K562 (cell line): ENCODE results near the gene KCNA2. TPM values are rescaled to one million over a fixed set of nuclear protein-coding genes. Genes with fewer than 3 reads are reported as not detected.

Source experiments
- ATAC-seq: fragments of 200-7000 bp; cut with Tn5 transposase; 3 replicates; pipeline ENCODE4 v1.9.1; 2020; ENCODE audit warnings: moderate library complexity
- BruUV-seq: library from RNA; stranded (reverse); fragments of 400-500 nt; replicated peaks from 2 replicates; lab custom pipeline; 2021; lab: Mats Ljungman, UMichigan
- CTCF ChIA-PET: fragments of 300-600 bp; formaldehyde crosslinking; extraction: SDS; loops from one replicate; lab custom pipeline; 2021; ENCODE audit warnings: low intra/inter-chr PET ratio; lab: Yijun Ruan, JAX
- POLR2A ChIA-PET: fragments of 300-600, 350-650 bp; sonication (Branson Sonifier 250); formaldehyde crosslinking; extraction: SDS; loops from one replicate; lab custom pipeline; 2021; ENCODE audit warnings: antibody characterized with exemption, inconsistent platforms; lab: Yijun Ruan, JAX
- DNase-seq, 4 experiments: peaks; one replicate each; pipeline versions ENCODE4 v3.0.0 to v3.0.0-alpha.2; 2011 to 2018; ENCODE audit warnings: low spot score in 3 of 4, mixed read lengths in 3 of 4; ENCODE audit errors: extremely low read depth in 1 of 4
- FAIRE-seq: peaks from 2 replicates; lab custom pipeline; 2011; peaks lifted over from hg19 to GRCh38; lab: Jason Lieb, UNC
- H2AFZ ChIP-seq: 2 replicates; pipeline ENCODE4 v1.6.0; 2011; ENCODE audit warnings: low read depth, low read length, control low read depth, inconsistent platforms
- H3K27ac ChIP-seq: fragments of 200-600 bp; 3 replicates; pipeline ENCODE4 v1.8.0; 2011; ENCODE audit warnings: low read depth, mild to moderate bottlenecking, control low read depth, inconsistent platforms, low read length, moderate library complexity, mixed read lengths; ENCODE audit errors: extremely low read depth
- H3K27me3 ChIP-seq, 2 experiments: fragments of 300-600 bp in 1 of 2; 2 replicates in 1 of 2; 3 replicates in 1 of 2; pipeline versions ENCODE4 v1.6.0 to v1.8.0; 2011; ENCODE audit warnings: inconsistent platforms in 2 of 2, low read length in 2 of 2, mild to moderate bottlenecking in 1 of 2, mixed read lengths in 1 of 2, moderate library complexity in 1 of 2; ENCODE audit not compliant: control insufficient read depth in 2 of 2, insufficient read depth in 2 of 2
- H3K36me3 ChIP-seq: fragments of 300-600 bp; 3 replicates; pipeline ENCODE4 v1.8.0; 2011; ENCODE audit warnings: mild to moderate bottlenecking, low read length, inconsistent platforms; ENCODE audit not compliant: control insufficient read depth, insufficient read depth
- H3K4me1 ChIP-seq, 2 experiments: fragments of 200-600 bp in 1 of 2; replicated peaks in 1 of 2; 2 replicates in 1 of 2; 3 replicates in 1 of 2; pipeline versions ENCODE4 v1.5.1 to v1.8.0; 2011; ENCODE audit warnings: inconsistent platforms in 2 of 2, low read length in 2 of 2, mild to moderate bottlenecking in 1 of 2, mixed read lengths in 1 of 2, moderate library complexity in 1 of 2; ENCODE audit not compliant: control insufficient read depth in 2 of 2, insufficient read depth in 2 of 2
- H3K4me2 ChIP-seq: 2 replicates; pipeline ENCODE4 v1.6.1; 2011; ENCODE audit warnings: low read length, control low read depth, inconsistent platforms, mixed read lengths; ENCODE audit not compliant: insufficient read depth
- H3K4me3 ChIP-seq: fragments of 200-600 bp; sonication (generic), shearing (Covaris generic); 2 replicates; pipeline ENCODE4 v1.5.1; 2016; ENCODE audit warnings: control low read depth, inconsistent platforms
- H3K79me2 ChIP-seq: fragments of 200-600 bp; 3 replicates; pipeline ENCODE4 v1.8.0; 2011; ENCODE audit warnings: low read length, inconsistent platforms; ENCODE audit not compliant: control insufficient read depth, insufficient read depth
- H3K9ac ChIP-seq, 2 experiments: 2 replicates each; pipeline versions ENCODE4 v1.6.0 to v1.6.1; 2011; ENCODE audit warnings: low read depth in 2 of 2, low read length in 2 of 2, control low read depth in 1 of 2, inconsistent platforms in 1 of 2, mild to moderate bottlenecking in 1 of 2, mixed read lengths in 1 of 2; ENCODE audit not compliant: insufficient read depth in 1 of 2
- H3K9me1 ChIP-seq: one replicate; pipeline ENCODE4 v1.6.0; 2011; ENCODE audit warnings: inconsistent platforms, mild to moderate bottlenecking, low read length, moderate library complexity; ENCODE audit not compliant: control insufficient read depth, insufficient read depth
- H3K9me3 ChIP-seq: replicated peaks from 2 replicates; pipeline ENCODE4 v1.5.1; 2011; ENCODE audit warnings: low read depth, low read length, inconsistent platforms; ENCODE audit not compliant: control insufficient read depth, insufficient read depth
- H4K20me1 ChIP-seq: replicated peaks from 2 replicates; pipeline ENCODE4 v1.6.1; 2011; ENCODE audit warnings: low read length, inconsistent platforms, mixed read lengths; ENCODE audit not compliant: control insufficient read depth, insufficient read depth
- FOXO4 ChIP-seq: fragments of 450-650 bp; formaldehyde crosslinking; IDR thresholded peaks from 2 replicates; pipeline ENCODE4 v1.4.0; 2020; ENCODE audit warnings: mild to moderate bottlenecking, moderate library complexity
- KLF13 ChIP-seq: fragments of 450-650 bp; IDR thresholded peaks from 2 replicates; pipeline ENCODE4 v1.6.1; 2016; ENCODE audit warnings: missing genetic modification characterization, low read depth, mild to moderate bottlenecking, missing compliant biosample characterization, moderate library complexity, borderline replicate concordance
- MAFG ChIP-seq: fragments of 450-650 bp; conservative IDR thresholded peaks from 2 replicates; pipeline ENCODE4 v1.6.1; 2016; ENCODE audit warnings: missing genetic modification characterization, missing compliant biosample characterization
- NFYB ChIP-seq: IDR thresholded peaks from 2 replicates; pipeline ENCODE4 v1.6.1; 2011; ENCODE audit warnings: mild to moderate bottlenecking, moderate library complexity; ENCODE audit not compliant: insufficient read length; ENCODE audit errors: extremely low read depth
- SIN3B ChIP-seq: fragments of 450-650 bp; IDR thresholded peaks from 2 replicates; pipeline ENCODE4 v1.6.1; 2017; ENCODE audit warnings: low read depth, mild to moderate bottlenecking, moderate library complexity
- TSC22D4 ChIP-seq: fragments of 450-650 bp; IDR thresholded peaks from 2 replicates; pipeline ENCODE4 v1.6.1; 2016; ENCODE audit warnings: missing genetic modification characterization, missing biosample characterization, control low read depth
- ZBTB40 ChIP-seq, 2 experiments: fragments of 450-650 bp in 1 of 2; sonication (generic) in 1 of 2; formaldehyde crosslinking in 1 of 2; IDR thresholded peaks; 2 replicates each; pipeline versions ENCODE4 v1.7.1 to v1.9.0; 2016 to 2022; ENCODE audit warnings: inconsistent platforms in 1 of 2, mild to moderate bottlenecking in 1 of 2, missing genetic modification reagents in 1 of 2
- ZNF23 ChIP-seq: fragments of 250-450 bp; sonication (Bioruptor Pico); IDR thresholded peaks from 2 replicates; pipeline ENCODE4 v1.4.0; 2020; ENCODE audit warnings: mild to moderate bottlenecking
- ZNF436 ChIP-seq: fragments of 250-450, 450-650 bp; sonication (Bioruptor Pico); formaldehyde crosslinking; IDR thresholded peaks from 2 replicates; pipeline ENCODE4 v1.7.0; 2020; ENCODE audit warnings: mild to moderate bottlenecking
- ZNF511 ChIP-seq: sonication (generic); formaldehyde crosslinking; IDR thresholded peaks from 2 replicates; pipeline ENCODE4 v1.8.0; 2022; ENCODE audit warnings: mild to moderate bottlenecking, missing genetic modification reagents
- ZNF668 ChIP-seq: fragments of 250-450 bp; sonication (Bioruptor Pico); IDR thresholded peaks from 2 replicates; pipeline ENCODE4 v1.8.0; 2022; ENCODE audit warnings: mild to moderate bottlenecking, inconsistent platforms
- ZNF766 ChIP-seq: fragments of 200-800 bp; sonication (Bioruptor generic); conservative IDR thresholded peaks from 2 replicates; pipeline ENCODE4 v1.6.1; 2016; ENCODE audit warnings: missing genetic modification characterization, missing compliant biosample characterization
- WGBS: fragments of 100-300 bp; shearing (Covaris generic); methylation state at CpG from one replicate; pipeline ENCODE4 v1.1.6; 2016; ENCODE audit warnings: low coverage, mixed read lengths; ENCODE audit not compliant: insufficient coverage; ENCODE audit errors: missing lambda C conversion rate; 5-methylcytosine and 5-hydroxymethylcytosine counted together
- in situ Hi-C: fragments of 300-500 bp; cut with MboI; formaldehyde crosslinking; loops from 4 replicates; pipeline ENCODE4 v1.15.0; 2018; ENCODE audit warnings: inconsistent platforms, mixed read lengths
- intact Hi-C: fragments of 100-400 bp; cut with micrococcal nuclease; formaldehyde crosslinking; loops from 2 replicates; pipeline ENCODE4 v1.14.2; 2022
- polyA plus RNA-seq, 8 experiments: library from polyadenylated mRNA; depleted of rRNA in 4 of 8; stranded (reverse) in 5 of 8; unstranded in 3 of 8; fragments of >200 nt; fragmentation: Nextera tagmentation in 2 of 8; fragmentation: Illumina TruSeq in 1 of 8; extraction: Ambion mirVana in 2 of 8; extraction: Trizol in 1 of 8; gene quantifications; 2 replicates each; pipeline versions ENCODE4 v1.2.1 to v1.2.3, GENCODE V29; 2011 to 2014; ENCODE audit warnings: inconsistent platforms in 1 of 8, missing spikeins in 1 of 8
- total RNA-seq, 7 experiments: library from RNA; depleted of rRNA in 6 of 7; stranded (reverse); fragments of >200 nt in 6 of 7; fragmentation: Illumina TruSeq in 2 of 7; extraction: Trizol in 2 of 7; gene quantifications; 2 replicates each; pipeline versions ENCODE4 v1.2.1 to v1.2.3, GENCODE V29; 2011 to 2021; ENCODE audit warnings: low replicate concordance in 1 of 7

Gene KCNA2
- total and polyA plus RNA-seq, 9 of the 15 experiments (the other 6 are each of a cell fraction or from before 2014, with no cell fraction given) = not detected

DNA sequence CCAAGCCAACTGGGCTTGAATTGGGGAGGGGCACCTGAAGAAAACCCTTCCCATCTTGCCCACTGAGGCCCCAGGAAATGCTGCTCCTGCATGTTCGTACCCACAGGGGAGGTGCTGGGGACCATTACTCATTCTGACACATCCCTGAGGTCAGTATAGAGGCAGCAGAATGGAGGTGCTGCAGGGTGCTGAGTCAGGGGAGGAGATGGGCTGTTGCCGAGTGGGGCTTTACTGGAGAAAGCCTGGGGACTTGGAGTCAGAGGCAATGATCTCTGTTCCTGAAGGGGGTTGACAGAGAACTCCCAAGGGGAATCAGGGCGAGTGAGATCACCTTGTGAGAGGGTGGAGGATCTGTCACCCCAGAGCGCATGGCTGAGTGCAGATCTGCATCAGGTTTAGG lies 47.0 kb downstream of the KCNA2 start:
- Histone ChIP-seq H2AFZ (no peak overlapping the region), H3K9me1 (no peaks in the 10 kb centered on the region), H3K4me1 (peaks cover 0 to 8% of the 10 kb centered on the region in 2 experiments; a peak in 2 of 5 replicates), H3K36me3 (no peaks in the 10 kb centered on the region), H3K9ac (no peak overlapping the region), H4K20me1 (peaks cover 11% of the 10 kb centered on the region; the same call in 1 of the 2 replicates), H3K9me3 (no peaks in the 10 kb centered on the region), H3K4me3 (no peak overlapping the region), H3K27ac (no peak overlapping the region), H3K4me2 (no peak overlapping the region), H3K27me3 (peaks cover 6 to 48% of the 10 kb centered on the region in 2 experiments; a peak in 3 of 5 replicates), H3K79me2 (no peaks in the 10 kb centered on the region)
- 0% methylated on average over 4 of the region's 4 CpGs for WGBS
- ATAC-seq = no peak
- no peak for DNase-seq
- no peak for FAIRE-seq
- intact Hi-C loops (no loop called here), in situ Hi-C loops (no loop called here)
- CTCF ChIA-PET = no interaction called here
- POLR2A ChIA-PET = no interaction called here
- BruUV-seq = no TSS peak
- no peak for TF ChIP-seq TSC22D4 (tag)
- no peak for TF ChIP-seq ZNF766 (CRISPR knock-in tag)
- TF ChIP-seq ZNF511 (CRISPR knock-in tag) = no peak
- no peak for TF ChIP-seq NFYB
- no peak for TF ChIP-seq KLF13 (tag)
- no peak for TF ChIP-seq FOXO4 (CRISPR knock-in tag)
- no peak for TF ChIP-seq ZNF23 (CRISPR knock-in tag)
- TF ChIP-seq ZBTB40 (IDR thresholded peaks at IDR 0.05) = no peak
- no peak for TF ChIP-seq ZBTB40 (CRISPR knock-in tag; IDR thresholded peaks at IDR 0.05)
- TF ChIP-seq ZNF668 = no peak
- no peak for TF ChIP-seq ZNF436 (CRISPR knock-in tag)
- TF ChIP-seq SIN3B = no peak
- no peak for TF ChIP-seq MAFG
